ENCODE results near the gene SCN5A. TPM values are rescaled to one million over a fixed set of nuclear protein-coding genes. Genes with fewer than 3 reads are reported as not detected.

Gene SCN5A
- total and polyA plus RNA-seq, 2 donors (not counting 1 experiment from before 2014, with no cell fraction given), result 0.20 to 0.37 TPM

DNA sequence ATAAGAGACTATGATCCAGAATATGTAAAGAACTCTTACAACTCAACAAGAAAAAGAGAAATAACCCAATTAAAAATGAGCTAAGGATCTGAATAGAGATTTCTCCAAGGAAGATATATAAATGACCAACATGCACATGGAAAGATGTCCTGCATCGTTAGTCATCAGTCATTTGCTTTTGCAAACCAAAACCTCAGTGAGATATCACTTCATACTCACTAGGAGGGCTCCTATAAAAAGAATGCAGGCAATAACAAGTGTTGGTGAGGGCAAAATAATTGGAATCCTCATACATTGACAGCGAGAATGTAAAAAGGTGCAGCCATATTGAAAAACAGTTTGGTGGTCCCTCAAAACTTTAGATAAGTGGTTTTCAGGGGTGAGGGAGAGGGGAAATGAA, 96.4 kb downstream of the SCN5A start:
- peaks cover 16% of the 10 kb centered on the region for H3K27me3 Mint-ChIP-seq
- Histone ChIP-seq H3K27ac (ENCODE audit: low read length in 2 of 2) (no peak overlapping the region), H3K36me3 (replicated peaks in 1 of 2; ENCODE audit: control extremely low read depth in 1 of 2, control insufficient read depth in 1 of 2, extremely low read depth in 1 of 2, insufficient read depth in 2 of 2, low read length in 1 of 2) (no peaks in the 10 kb centered on the region), H3K4me3 (ENCODE audit: control extremely low read depth in 1 of 5, extremely low read depth in 1 of 5, insufficient read depth in 1 of 5, low read depth in 2 of 5, low read length in 4 of 5) (no peak overlapping the region), H3K79me2 (ENCODE audit: control insufficient read depth, insufficient read depth, low read length) (no peaks in the 10 kb centered on the region), H2AFZ (ENCODE audit: insufficient read depth, low read depth, low read length, poor library complexity, severe bottlenecking) (no peak overlapping the region), H3K4me1 (ENCODE audit: control insufficient read depth in 2 of 2, insufficient read depth in 2 of 2, low read length in 2 of 2) (no peaks in the 10 kb centered on the region), H3K4me2 (replicated peaks; ENCODE audit: low read depth, low read length, poor library complexity, severe bottlenecking) (no peak overlapping the region), H3K9me3 (ENCODE audit: control extremely low read depth in 1 of 3, control insufficient read depth in 2 of 3, insufficient read depth in 1 of 3, low read length in 2 of 3) (peaks cover 0 to 11% (median 0%) of the 10 kb centered on the region in 3 donors), H3K27me3 (replicated peaks in 1 of 4; ENCODE audit: control extremely low read depth in 1 of 4, control insufficient read depth in 3 of 4, insufficient read depth in 4 of 4, low read length in 3 of 4) (peaks cover 0 to 6% (median 0%) of the 10 kb centered on the region in 4 experiments), H3K9ac (ENCODE audit: low read length) (no peak overlapping the region), H4K20me1 (ENCODE audit: control insufficient read depth, insufficient read depth, low read length, poor library complexity, severe bottlenecking) (no peaks in the 10 kb centered on the region)
- POLR2A ChIA-PET, result no interaction called here
- ATAC-seq (ENCODE audit: low read depth) (no peak), DNase-seq (no peak)
- CTCF ChIA-PET, result interaction anchor here (1.0 kb wide), 1 partner anchor 32 kb away, joined by 3 read pairs; no protein-coding TSS in a partner anchor
- H3K9me3 Mint-ChIP-seq (ENCODE audit: insufficient read depth), result peaks cover 4% of the 10 kb centered on the region
- no peaks in the 10 kb centered on the region for H3K4me1 Mint-ChIP-seq
- TF ChIP-seq, protein P1, sequence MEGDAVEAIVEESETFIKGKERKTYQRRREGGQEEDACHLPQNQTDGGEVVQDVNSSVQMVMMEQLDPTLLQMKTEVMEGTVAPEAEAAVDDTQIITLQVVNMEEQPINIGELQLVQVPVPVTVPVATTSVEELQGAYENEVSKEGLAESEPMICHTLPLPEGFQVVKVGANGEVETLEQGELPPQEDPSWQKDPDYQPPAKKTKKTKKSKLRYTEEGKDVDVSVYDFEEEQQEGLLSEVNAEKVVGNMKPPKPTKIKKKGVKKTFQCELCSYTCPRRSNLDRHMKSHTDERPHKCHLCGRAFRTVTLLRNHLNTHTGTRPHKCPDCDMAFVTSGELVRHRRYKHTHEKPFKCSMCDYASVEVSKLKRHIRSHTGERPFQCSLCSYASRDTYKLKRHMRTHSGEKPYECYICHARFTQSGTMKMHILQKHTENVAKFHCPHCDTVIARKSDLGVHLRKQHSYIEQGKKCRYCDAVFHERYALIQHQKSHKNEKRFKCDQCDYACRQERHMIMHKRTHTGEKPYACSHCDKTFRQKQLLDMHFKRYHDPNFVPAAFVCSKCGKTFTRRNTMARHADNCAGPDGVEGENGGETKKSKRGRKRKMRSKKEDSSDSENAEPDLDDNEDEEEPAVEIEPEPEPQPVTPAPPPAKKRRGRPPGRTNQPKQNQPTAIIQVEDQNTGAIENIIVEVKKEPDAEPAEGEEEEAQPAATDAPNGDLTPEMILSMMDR (IDR thresholded peaks at IDR 0.05), result no peak
- no peak for TF ChIP-seq EZH2 (IDR thresholded peaks at IDR 0.05; ENCODE audit: borderline replicate concordance, insufficient read depth, low read depth, low read length, poor library complexity, severe bottlenecking)
- intact Hi-C loops (cut with micrococcal nuclease), result no loop called here
- H3K27ac Mint-ChIP-seq, result no peak overlapping the region
- no peak overlapping the region for H3K4me3 Mint-ChIP-seq
- 100% methylated on average over 1 of the region's 2 CpGs for WGBS (ENCODE audit: insufficient coverage)

DNA sequence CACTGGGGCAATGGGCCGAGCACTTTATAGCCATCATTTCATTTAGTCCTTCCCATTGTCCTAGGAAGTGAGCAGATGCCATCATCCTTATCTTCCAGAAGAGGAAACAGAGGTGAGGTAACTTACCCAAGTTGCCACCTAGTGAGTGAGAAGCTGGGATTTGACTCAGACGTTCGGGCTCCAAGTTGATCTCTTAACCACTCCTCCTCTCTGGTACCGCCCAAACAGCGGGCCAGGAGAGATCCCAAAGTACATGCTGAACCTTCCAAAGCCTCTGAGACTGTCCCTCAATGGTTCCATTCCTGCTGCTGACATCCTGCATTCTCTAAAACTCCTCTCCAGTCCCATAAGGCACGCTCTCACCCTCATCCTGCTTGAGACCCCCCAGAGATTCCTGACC, 97.1 kb downstream of the SCN5A start:
- Histone ChIP-seq H2AFZ (ENCODE audit: insufficient read depth, low read depth, low read length, poor library complexity, severe bottlenecking) (no peak overlapping the region), H3K27ac (ENCODE audit: low read length in 2 of 2) (no peak overlapping the region), H4K20me1 (ENCODE audit: control insufficient read depth, insufficient read depth, low read length, poor library complexity, severe bottlenecking) (no peaks in the 10 kb centered on the region), H3K9me3 (ENCODE audit: control extremely low read depth in 1 of 3, control insufficient read depth in 2 of 3, insufficient read depth in 1 of 3, low read length in 2 of 3) (peaks cover 0 to 11% (median 0%) of the 10 kb centered on the region in 3 donors), H3K79me2 (ENCODE audit: control insufficient read depth, insufficient read depth, low read length) (no peaks in the 10 kb centered on the region), H3K4me3 (ENCODE audit: control extremely low read depth in 1 of 5, extremely low read depth in 1 of 5, insufficient read depth in 1 of 5, low read depth in 2 of 5, low read length in 4 of 5) (no peak overlapping the region), H3K4me2 (replicated peaks; ENCODE audit: low read depth, low read length, poor library complexity, severe bottlenecking) (no peak overlapping the region), H3K27me3 (replicated peaks in 1 of 4; ENCODE audit: control extremely low read depth in 1 of 4, control insufficient read depth in 3 of 4, insufficient read depth in 4 of 4, low read length in 3 of 4) (peaks cover 0 to 6% (median 0%) of the 10 kb centered on the region in 4 experiments), H3K9ac (ENCODE audit: low read length) (no peak overlapping the region), H3K36me3 (replicated peaks in 1 of 2; ENCODE audit: control extremely low read depth in 1 of 2, control insufficient read depth in 1 of 2, extremely low read depth in 1 of 2, insufficient read depth in 2 of 2, low read length in 1 of 2) (no peaks in the 10 kb centered on the region), H3K4me1 (ENCODE audit: control insufficient read depth in 2 of 2, insufficient read depth in 2 of 2, low read length in 2 of 2) (no peaks in the 10 kb centered on the region)
- ChIA-PET CTCF (no interaction called here), POLR2A (no interaction called here)
- DNase-seq, result no peak
- intact Hi-C loops (cut with micrococcal nuclease), result no loop called here
- TF ChIP-seq EZH2 (IDR thresholded peaks at IDR 0.05; ENCODE audit: borderline replicate concordance, insufficient read depth, low read depth, low read length, poor library complexity, severe bottlenecking), result no peak
- TF ChIP-seq, protein P1 (IDR thresholded peaks at IDR 0.05), result no peak
- H3K27ac Mint-ChIP-seq, result no peak overlapping the region
- H3K27me3 Mint-ChIP-seq, result peaks cover 16% of the 10 kb centered on the region
- H3K4me1 Mint-ChIP-seq, result no peaks in the 10 kb centered on the region
- H3K9me3 Mint-ChIP-seq (ENCODE audit: insufficient read depth), result peaks cover 4% of the 10 kb centered on the region
- no peak overlapping the region for H3K4me3 Mint-ChIP-seq
- ATAC-seq (ENCODE audit: low read depth), result no peak
- 78% methylated on average over 5 of the region's 6 CpGs for WGBS (ENCODE audit: insufficient coverage)
